NCI-H1105 treated with DMSO at 0.1 percent for 48 hours (cell line): Measurements from ENCODE around the gene FARSA.
"Not testable (repeated sequence)": the region's sequence is repeated elsewhere in the genome, so short reads cannot be mapped to it uniquely, and the experiment has no call there.

Source experiments
- DNase-seq: peaks from one replicate; lab custom pipeline; 2025; lab: John Stamatoyannopoulos, UW

Gene FARSA

GRCh38 chr19:12933287-12934072 is at the start of gene FARSA:
FARSA (minus strand) TSS chr19:12933711; CDS start chr19:12933696, 15 bp downstream.
- DNase-seq: peak; percentile 87

- DNase-seq: no peak
Observed at GRCh38 chr19:12983091-12983490, 49.6 kb upstream of the FARSA start.

- DNase-seq: no peak
Observed at GRCh38 chr19:12982648-12983047, 49.1 kb upstream of the FARSA start.

GRCh38 chr19:12979974-12980373 is 46.5 kb upstream of the FARSA start:
- no peak for DNase-seq

GRCh38 chr19:12976109-12976508 is 42.6 kb upstream of the FARSA start:
- DNase-seq: not testable (repeated sequence)

GRCh38 chr19:12975221-12975741 is 41.8 kb upstream of the FARSA start:
- no peak for DNase-seq

GRCh38 chr19:12974301-12975220 is 41.0 kb upstream of the FARSA start:
- DNase-seq: no peak

GRCh38 chr19:12973236-12973635 is 39.7 kb upstream of the FARSA start:
- DNase-seq: no peak

- DNase-seq: no peak
Observed at GRCh38 chr19:12970070-12970820, 36.7 kb upstream of the FARSA start.

- DNase-seq: no peak
Observed at GRCh38 chr19:12969292-12969988, 35.9 kb upstream of the FARSA start, which contains the start of gene DAND5. DAND5 (plus strand) TSS chr19:12969576; CDS start chr19:12969661, 85 bp downstream.

- no peak for DNase-seq
Observed at GRCh38 chr19:12967907-12968306, 34.4 kb upstream of the FARSA start.

GRCh38 chr19:12965812-12966135 is 32.3 kb upstream of the FARSA start:
- no peak for DNase-seq

GRCh38 chr19:12965017-12965811 is 31.7 kb upstream of the FARSA start:
- DNase-seq: peak; percentile 77

- no peak for DNase-seq
Observed at GRCh38 chr19:12959481-12959880, 26.0 kb upstream of the FARSA start.

GRCh38 chr19:12957389-12957952 is 24.0 kb upstream of the FARSA start:
- DNase-seq: not testable (repeated sequence)

GRCh38 chr19:12956446-12957388 is 23.2 kb upstream of the FARSA start, which contains the start of gene GADD45GIP1:
GADD45GIP1 (minus strand) TSS chr19:12957223; CDS start chr19:12957212, 11 bp downstream.
- peak; percentile 71 for DNase-seq

GRCh38 chr19:12955996-12956395 is 22.5 kb upstream of the FARSA start:
- DNase-seq: no peak

- DNase-seq: not testable (repeated sequence)
Observed at GRCh38 chr19:12955575-12955974, 22.1 kb upstream of the FARSA start.

- no peak for DNase-seq
Observed at GRCh38 chr19:12954612-12954962, 21.1 kb upstream of the FARSA start.
